K562 (cell line): ENCODE measurements around the gene CYP51A1. TPM values are rescaled to one million over a fixed set of nuclear protein-coding genes. Genes with fewer than 3 reads are reported as not detected.

Source experiments
- BRCA1 ChIP-seq, 2 experiments: fragments of 450-650 bp in 1 of 2; sonication (generic) in 1 of 2; formaldehyde crosslinking in 1 of 2; IDR thresholded peaks; 2 replicates each; pipeline versions ENCODE4 v1.5.0 to v1.6.1; 2017 to 2020; ENCODE audit warnings: mild to moderate bottlenecking in 1 of 2, missing genetic modification reagents in 1 of 2
- FOXA3 ChIP-seq, 2 experiments: fragments of 450-650 bp in 1 of 2; sonication (generic) in 1 of 2; formaldehyde crosslinking; IDR thresholded peaks in 1 of 2; conservative IDR thresholded peaks in 1 of 2; 2 replicates each; pipeline versions ENCODE4 v1.4.0 to v1.8.0; 2020 to 2022; ENCODE audit warnings: mild to moderate bottlenecking in 2 of 2, missing genetic modification reagents in 1 of 2
- MAFK ChIP-seq: IDR thresholded peaks from 2 replicates; pipeline ENCODE4 v1.6.1; 2011; ENCODE audit warnings: low read length, improper control_type of control experiment
- MEF2A ChIP-seq: IDR thresholded peaks from 2 replicates; pipeline ENCODE4 v1.6.1; 2011; ENCODE audit warnings: low read depth, mild to moderate bottlenecking, low read length, moderate library complexity; ENCODE audit not compliant: control insufficient read depth
- POLR3A ChIP-seq: IDR thresholded peaks from 2 replicates; pipeline ENCODE4 v1.6.1; 2011; ENCODE audit warnings: borderline replicate concordance, mild to moderate bottlenecking, moderate library complexity; ENCODE audit not compliant: insufficient read length, insufficient read depth; ENCODE audit errors: extremely low read depth
- PYGO2 ChIP-seq: fragments of 450-650 bp; IDR thresholded peaks from 2 replicates; pipeline ENCODE4 v1.6.1; 2016; ENCODE audit warnings: mild to moderate bottlenecking, missing genetic modification characterization, moderate library complexity, missing compliant biosample characterization
- TARDBP ChIP-seq: fragments of 450-650 bp; IDR thresholded peaks from 2 replicates; pipeline ENCODE4 v1.6.1; 2016
- ZFP1 ChIP-seq: fragments of 450-650 bp; formaldehyde crosslinking; IDR thresholded peaks from 2 replicates; pipeline ENCODE4 v1.4.0; 2020; ENCODE audit warnings: mild to moderate bottlenecking, mixed read lengths
- ZFPM2 ChIP-seq: fragments of 250-450 bp; sonication (Bioruptor Pico); IDR thresholded peaks from 2 replicates; pipeline ENCODE4 v1.5.1; 2022; ENCODE audit warnings: mild to moderate bottlenecking
- ZNF24 ChIP-seq: fragments of 450-650 bp; IDR thresholded peaks from 2 replicates; pipeline ENCODE4 v1.6.1; 2016
- ZNF589 ChIP-seq: fragments of 200-800 bp; sonication (Bioruptor generic); IDR thresholded peaks from 2 replicates; pipeline ENCODE4 v1.6.1; 2016; ENCODE audit warnings: low read depth, missing genetic modification characterization, missing compliant biosample characterization
- ZNF644 ChIP-seq: fragments of 200-800 bp; sonication (Bioruptor generic); IDR thresholded peaks from 2 replicates; pipeline ENCODE4 v1.6.1; 2016; ENCODE audit warnings: low read depth, missing genetic modification characterization, missing compliant biosample characterization
- polyA plus RNA-seq, 8 experiments: library from polyadenylated mRNA; depleted of rRNA in 4 of 8; stranded (reverse) in 5 of 8; unstranded in 3 of 8; fragments of >200 nt; fragmentation: Nextera tagmentation in 2 of 8; fragmentation: Illumina TruSeq in 1 of 8; extraction: Ambion mirVana in 2 of 8; extraction: Trizol in 1 of 8; gene quantifications; 2 replicates each; pipeline versions ENCODE4 v1.2.1 to v1.2.3, GENCODE V29; 2011 to 2014; ENCODE audit warnings: inconsistent platforms in 1 of 8, missing spikeins in 1 of 8
- total RNA-seq, 7 experiments: library from RNA; depleted of rRNA in 6 of 7; stranded (reverse); fragments of >200 nt in 6 of 7; fragmentation: Illumina TruSeq in 2 of 7; extraction: Trizol in 2 of 7; gene quantifications; 2 replicates each; pipeline versions ENCODE4 v1.2.1 to v1.2.3, GENCODE V29; 2011 to 2021; ENCODE audit warnings: low replicate concordance in 1 of 7
- TF ChIP-seq, protein P1 (sequence below): fragments of 450-650 bp; formaldehyde crosslinking; conservative IDR thresholded peaks from 2 replicates; pipeline ENCODE4 v1.4.0; 2022; ENCODE audit warnings: mild to moderate bottlenecking, missing genetic modification characterization
- TF ChIP-seq, protein P2 (sequence below): fragments of 450-650 bp; formaldehyde crosslinking; IDR thresholded peaks from 2 replicates; pipeline ENCODE4 v1.4.0; 2020; ENCODE audit warnings: mild to moderate bottlenecking, moderate library complexity
- TF ChIP-seq, protein P3 (sequence below): fragments of 250-450 bp; sonication (Bioruptor Pico); IDR thresholded peaks from 2 replicates; pipeline ENCODE4 v1.5.0; 2022; ENCODE audit warnings: mild to moderate bottlenecking
- TF ChIP-seq, protein P4 (sequence below): fragments of 250-450 bp; sonication (Bioruptor Pico); IDR thresholded peaks from 2 replicates; pipeline ENCODE4 v1.8.0; 2021; ENCODE audit warnings: borderline replicate concordance, mild to moderate bottlenecking, moderate library complexity; ENCODE audit not compliant: poor library complexity, severe bottlenecking
- TF ChIP-seq, protein P5 (sequence below): conservative IDR thresholded peaks from 2 replicates; pipeline ENCODE4 v1.6.1; 2011; ENCODE audit warnings: low read depth, mild to moderate bottlenecking, low read length; ENCODE audit not compliant: control insufficient read depth
- TF ChIP-seq, protein P6 (sequence below): fragments of 450-650 bp; formaldehyde crosslinking; IDR thresholded peaks from 2 replicates; pipeline ENCODE4 v1.4.0; 2020; ENCODE audit warnings: mild to moderate bottlenecking, moderate library complexity

Gene CYP51A1
- total and polyA plus RNA-seq, 9 of the 15 experiments (the other 6 are each of a cell fraction or from before 2014, with no cell fraction given) = 35.4 to 151 (median 80.3) TPM

DNA sequence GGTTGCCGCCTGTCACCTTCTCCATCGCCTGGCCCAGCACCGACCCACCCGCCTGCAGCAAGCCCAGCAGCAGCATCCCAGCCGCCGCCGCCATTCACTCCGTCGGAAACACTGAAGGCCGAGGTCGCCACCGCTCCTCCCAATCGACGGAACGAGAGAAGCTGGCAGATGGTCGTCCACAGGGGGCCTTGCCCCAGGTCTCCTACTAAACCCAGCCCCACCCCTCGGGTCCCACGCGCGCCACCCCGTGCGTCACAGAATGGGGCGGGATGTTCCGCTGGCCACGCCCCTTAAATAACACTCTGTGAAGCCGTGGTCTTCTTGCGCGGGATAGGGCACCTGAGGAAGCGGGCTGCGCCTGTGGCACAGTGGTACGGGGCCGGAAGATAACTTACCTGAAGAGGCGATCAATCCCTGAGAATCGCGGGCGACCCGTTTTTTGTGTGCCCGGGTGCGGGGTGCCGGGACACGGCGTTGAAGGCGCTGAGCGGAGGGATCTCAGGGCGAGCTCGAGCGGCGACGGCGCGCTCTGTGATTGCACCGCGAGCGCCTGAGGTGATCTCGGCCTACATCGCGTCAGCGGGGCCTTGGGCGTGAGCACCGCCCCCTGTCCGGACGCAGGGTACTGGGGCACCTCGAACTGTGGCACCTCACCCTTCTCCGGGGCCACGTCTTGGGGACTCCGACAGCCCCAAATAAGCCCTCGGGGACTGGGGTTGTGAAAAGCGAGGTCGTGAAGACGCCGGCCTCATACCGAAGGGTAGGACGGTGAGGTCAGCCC is at the start of gene CYP51A1 (continued):
- TF ChIP-seq MEF2A = no peak
- TF ChIP-seq, protein P1, sequence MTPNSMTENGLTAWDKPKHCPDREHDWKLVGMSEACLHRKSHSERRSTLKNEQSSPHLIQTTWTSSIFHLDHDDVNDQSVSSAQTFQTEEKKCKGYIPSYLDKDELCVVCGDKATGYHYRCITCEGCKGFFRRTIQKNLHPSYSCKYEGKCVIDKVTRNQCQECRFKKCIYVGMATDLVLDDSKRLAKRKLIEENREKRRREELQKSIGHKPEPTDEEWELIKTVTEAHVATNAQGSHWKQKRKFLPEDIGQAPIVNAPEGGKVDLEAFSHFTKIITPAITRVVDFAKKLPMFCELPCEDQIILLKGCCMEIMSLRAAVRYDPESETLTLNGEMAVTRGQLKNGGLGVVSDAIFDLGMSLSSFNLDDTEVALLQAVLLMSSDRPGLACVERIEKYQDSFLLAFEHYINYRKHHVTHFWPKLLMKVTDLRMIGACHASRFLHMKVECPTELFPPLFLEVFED (CRISPR knock-in tag) = no peak
- no peak for TF ChIP-seq ZFPM2 (CRISPR knock-in tag)
- TF ChIP-seq, protein P2, sequence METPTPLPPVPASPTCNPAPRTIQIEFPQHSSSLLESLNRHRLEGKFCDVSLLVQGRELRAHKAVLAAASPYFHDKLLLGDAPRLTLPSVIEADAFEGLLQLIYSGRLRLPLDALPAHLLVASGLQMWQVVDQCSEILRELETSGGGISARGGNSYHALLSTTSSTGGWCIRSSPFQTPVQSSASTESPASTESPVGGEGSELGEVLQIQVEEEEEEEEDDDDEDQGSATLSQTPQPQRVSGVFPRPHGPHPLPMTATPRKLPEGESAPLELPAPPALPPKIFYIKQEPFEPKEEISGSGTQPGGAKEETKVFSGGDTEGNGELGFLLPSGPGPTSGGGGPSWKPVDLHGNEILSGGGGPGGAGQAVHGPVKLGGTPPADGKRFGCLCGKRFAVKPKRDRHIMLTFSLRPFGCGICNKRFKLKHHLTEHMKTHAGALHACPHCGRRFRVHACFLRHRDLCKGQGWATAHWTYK (CRISPR knock-in tag) = peak; percentile 60; the same call in 1 of the 2 replicates
- TF ChIP-seq MAFK = no peak
- TF ChIP-seq ZNF589 (CRISPR knock-in tag) = no peak
- 0 out of 2 replicates have a peak, but pooled peaks have one; percentile 26 for TF ChIP-seq ZNF644 (tag)
- TF ChIP-seq TARDBP = peak; percentile 83
- no peak for TF ChIP-seq ZFP1 (CRISPR knock-in tag)
- TF ChIP-seq, protein P3, sequence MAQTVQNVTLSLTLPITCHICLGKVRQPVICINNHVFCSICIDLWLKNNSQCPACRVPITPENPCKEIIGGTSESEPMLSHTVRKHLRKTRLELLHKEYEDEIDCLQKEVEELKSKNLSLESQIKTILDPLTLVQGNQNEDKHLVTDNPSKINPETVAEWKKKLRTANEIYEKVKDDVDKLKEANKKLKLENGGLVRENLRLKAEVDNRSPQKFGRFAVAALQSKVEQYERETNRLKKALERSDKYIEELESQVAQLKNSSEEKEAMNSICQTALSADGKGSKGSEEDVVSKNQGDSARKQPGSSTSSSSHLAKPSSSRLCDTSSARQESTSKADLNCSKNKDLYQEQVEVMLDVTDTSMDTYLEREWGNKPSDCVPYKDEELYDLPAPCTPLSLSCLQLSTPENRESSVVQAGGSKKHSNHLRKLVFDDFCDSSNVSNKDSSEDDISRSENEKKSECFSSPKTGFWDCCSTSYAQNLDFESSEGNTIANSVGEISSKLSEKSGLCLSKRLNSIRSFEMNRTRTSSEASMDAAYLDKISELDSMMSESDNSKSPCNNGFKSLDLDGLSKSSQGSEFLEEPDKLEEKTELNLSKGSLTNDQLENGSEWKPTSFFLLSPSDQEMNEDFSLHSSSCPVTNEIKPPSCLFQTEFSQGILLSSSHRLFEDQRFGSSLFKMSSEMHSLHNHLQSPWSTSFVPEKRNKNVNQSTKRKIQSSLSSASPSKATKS = no peak
- TF ChIP-seq, protein P4, sequence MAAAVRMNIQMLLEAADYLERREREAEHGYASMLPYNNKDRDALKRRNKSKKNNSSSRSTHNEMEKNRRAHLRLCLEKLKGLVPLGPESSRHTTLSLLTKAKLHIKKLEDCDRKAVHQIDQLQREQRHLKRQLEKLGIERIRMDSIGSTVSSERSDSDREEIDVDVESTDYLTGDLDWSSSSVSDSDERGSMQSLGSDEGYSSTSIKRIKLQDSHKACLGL (CRISPR knock-in tag) = no peak
- TF ChIP-seq FOXA3 (CRISPR knock-in tag; conservative IDR thresholded peaks at IDR 0.05 in 1 of 2, IDR thresholded peaks at IDR 0.05 in 1 of 2) = no peak; a peak in 1 of 4 replicates
- TF ChIP-seq BRCA1 (IDR thresholded peaks at IDR 0.05) = no peak
- no peak for TF ChIP-seq BRCA1 (CRISPR knock-in tag; IDR thresholded peaks at IDR 0.05)
- TF ChIP-seq ZNF24 = 0 out of 2 replicates have a peak, but pooled peaks have one; percentile 43
- no peak for TF ChIP-seq PYGO2 (tag)
- TF ChIP-seq, protein P5, sequence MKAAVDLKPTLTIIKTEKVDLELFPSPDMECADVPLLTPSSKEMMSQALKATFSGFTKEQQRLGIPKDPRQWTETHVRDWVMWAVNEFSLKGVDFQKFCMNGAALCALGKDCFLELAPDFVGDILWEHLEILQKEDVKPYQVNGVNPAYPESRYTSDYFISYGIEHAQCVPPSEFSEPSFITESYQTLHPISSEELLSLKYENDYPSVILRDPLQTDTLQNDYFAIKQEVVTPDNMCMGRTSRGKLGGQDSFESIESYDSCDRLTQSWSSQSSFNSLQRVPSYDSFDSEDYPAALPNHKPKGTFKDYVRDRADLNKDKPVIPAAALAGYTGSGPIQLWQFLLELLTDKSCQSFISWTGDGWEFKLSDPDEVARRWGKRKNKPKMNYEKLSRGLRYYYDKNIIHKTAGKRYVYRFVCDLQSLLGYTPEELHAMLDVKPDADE = peak; percentile 60; the same call in 1 of the 2 replicates
- TF ChIP-seq POLR3A = no peak
- TF ChIP-seq, protein P6, sequence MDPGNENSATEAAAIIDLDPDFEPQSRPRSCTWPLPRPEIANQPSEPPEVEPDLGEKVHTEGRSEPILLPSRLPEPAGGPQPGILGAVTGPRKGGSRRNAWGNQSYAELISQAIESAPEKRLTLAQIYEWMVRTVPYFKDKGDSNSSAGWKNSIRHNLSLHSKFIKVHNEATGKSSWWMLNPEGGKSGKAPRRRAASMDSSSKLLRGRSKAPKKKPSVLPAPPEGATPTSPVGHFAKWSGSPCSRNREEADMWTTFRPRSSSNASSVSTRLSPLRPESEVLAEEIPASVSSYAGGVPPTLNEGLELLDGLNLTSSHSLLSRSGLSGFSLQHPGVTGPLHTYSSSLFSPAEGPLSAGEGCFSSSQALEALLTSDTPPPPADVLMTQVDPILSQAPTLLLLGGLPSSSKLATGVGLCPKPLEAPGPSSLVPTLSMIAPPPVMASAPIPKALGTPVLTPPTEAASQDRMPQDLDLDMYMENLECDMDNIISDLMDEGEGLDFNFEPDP (CRISPR knock-in tag) = peak; percentile 3; the same call in 1 of the 2 replicates
